HG02973 (cell line): ENCODE results near the gene PMEPA1.

ENCODE experiments used
- ATAC-seq: cut with Tn5 transposase; IDR thresholded peaks from one replicate; pipeline ENCODE4 v1.9.1; 2021; ENCODE audit warnings: moderate library complexity; ENCODE audit not compliant: unreplicated experiment

The PMEPA1 gene

DNA sequence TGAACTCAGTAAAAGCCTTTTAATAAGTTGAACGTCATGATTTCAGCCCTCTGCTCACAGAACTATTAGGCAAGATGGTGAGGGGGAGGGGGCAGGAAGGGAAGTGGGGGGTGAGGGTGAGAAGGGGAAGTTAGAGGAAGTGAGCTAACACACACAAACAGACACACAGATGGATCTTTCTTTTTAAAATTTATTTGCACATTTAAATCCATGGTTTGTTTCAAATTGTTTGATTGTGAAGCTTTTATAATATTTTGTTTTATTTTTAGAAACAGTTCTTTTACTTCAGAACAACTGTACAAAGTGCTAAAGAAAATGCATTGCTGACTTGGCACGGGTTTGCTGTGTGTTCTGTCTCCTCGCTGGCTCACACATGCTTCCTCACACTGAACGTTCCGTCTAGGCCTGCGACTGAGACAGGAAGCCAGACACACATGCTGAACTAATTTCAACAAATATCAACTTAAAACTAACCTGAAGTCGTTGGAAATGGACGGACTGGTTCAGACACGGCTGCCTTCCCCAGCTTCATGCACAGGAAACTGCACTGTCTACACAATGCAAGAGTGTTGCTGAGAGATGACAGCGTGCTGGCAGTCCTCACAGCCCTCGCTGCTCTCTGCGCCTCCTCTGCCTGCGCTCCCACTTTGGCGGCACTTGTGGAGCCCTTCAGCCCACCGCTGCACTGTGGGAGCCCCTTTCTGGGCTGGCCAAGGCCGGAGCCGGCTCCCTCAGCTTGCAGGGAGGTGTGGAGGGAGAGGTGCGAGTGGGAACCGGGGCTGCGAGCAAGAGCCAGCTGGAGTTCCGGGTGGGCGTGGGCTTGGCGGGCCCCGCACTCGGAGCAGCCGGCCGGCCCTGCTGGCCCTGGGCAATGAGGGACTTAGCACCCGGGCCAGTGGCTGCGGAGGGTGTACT lies 81.5 kb downstream of the PMEPA1 start:
- no peak for ATAC-seq

DNA sequence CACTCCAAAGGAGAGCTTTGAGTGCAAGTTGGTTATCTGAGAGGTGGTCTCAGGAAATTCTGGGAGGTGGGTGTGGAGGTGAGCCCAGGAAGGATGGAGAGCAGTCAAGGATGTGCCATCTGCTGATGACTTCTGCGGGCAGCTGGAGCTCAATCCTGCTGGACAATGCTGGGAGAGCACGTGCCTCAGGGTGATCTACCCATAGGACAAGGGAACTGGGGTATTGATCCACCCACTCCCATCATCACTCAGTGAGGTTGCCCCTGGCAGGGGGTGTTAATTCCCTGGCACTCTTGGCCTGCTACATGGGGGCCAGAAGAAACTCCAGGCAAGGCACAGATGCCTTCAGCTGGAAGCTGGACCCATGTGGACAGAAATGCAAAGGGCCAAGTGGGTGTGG lies 82.5 kb downstream of the PMEPA1 start:
- no peak for ATAC-seq

DNA sequence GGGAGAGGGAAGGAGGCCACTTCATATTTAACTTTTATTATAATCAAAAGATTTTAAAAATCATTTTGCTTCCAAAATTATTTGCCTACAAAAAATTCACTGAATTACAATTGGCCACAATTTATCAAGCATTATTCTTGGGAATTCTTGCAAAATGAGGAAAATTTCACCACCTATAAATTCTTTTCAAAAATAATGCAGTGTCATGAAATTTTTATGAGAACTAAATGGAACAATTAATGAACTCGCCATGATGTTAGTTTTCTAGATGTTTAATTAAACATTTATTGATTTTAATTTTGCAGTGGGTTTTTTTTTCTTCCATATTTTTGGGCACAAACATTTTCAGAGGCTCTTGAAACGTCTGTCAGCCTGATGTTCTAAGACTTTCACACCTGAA lies 83.8 kb downstream of the PMEPA1 start:
- no peak for ATAC-seq

DNA sequence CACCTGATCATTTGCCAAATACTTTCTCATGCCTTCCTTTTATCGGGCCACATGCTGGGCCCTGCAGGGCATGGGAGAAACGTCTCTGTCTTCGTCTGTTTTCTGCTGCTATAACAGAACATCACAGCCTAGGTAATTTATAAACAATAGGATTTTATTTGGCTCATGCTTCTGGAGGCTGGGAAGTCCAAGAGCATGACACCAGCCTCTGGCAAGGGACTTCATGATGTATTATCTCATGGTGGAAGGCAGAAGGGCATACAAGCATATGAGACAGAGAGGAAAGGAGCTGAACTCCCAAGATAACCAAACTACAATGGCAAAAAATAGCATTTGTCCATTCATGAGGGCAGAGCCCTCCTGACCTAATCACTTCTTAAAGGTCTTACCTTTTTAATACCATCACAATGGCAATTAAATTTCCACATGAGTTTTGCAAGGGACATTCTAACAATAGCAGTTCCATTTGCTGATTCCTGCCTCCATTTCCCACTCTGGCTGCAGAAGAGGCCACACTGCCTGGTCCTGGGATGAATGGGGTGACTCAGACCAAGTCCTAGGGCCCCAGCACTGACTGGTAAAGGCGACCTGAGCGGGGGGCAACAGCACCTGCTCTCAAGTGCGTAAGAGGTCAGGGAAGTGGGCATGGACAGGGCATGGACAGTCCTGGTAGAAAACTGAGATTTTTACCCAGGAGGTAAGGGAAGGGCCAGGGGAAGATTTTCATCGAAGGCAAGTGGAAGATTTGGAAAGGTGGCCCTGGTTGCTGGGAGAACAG lies 84.4 kb downstream of the PMEPA1 start:
- no peak for ATAC-seq

DNA sequence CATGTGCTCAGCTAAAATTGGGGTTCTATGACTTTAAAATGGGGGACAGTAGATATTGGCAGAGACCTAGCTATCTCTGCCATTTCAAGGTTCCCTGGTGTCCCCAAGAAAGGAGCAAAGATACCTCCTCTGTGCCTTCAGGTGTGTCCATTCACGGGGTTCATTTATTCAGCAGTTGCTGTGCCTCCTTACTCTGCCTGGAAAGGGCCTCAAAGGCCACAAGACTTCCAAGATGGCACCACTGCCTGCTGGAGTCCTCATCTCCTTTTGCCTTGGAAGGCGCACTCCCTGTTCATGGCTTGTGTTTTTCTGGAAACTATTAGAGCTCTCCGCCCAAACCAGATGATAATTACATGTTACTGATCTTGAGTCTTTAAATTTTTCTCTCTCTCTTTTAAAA lies 85.7 kb downstream of the PMEPA1 start:
- no peak for ATAC-seq

DNA sequence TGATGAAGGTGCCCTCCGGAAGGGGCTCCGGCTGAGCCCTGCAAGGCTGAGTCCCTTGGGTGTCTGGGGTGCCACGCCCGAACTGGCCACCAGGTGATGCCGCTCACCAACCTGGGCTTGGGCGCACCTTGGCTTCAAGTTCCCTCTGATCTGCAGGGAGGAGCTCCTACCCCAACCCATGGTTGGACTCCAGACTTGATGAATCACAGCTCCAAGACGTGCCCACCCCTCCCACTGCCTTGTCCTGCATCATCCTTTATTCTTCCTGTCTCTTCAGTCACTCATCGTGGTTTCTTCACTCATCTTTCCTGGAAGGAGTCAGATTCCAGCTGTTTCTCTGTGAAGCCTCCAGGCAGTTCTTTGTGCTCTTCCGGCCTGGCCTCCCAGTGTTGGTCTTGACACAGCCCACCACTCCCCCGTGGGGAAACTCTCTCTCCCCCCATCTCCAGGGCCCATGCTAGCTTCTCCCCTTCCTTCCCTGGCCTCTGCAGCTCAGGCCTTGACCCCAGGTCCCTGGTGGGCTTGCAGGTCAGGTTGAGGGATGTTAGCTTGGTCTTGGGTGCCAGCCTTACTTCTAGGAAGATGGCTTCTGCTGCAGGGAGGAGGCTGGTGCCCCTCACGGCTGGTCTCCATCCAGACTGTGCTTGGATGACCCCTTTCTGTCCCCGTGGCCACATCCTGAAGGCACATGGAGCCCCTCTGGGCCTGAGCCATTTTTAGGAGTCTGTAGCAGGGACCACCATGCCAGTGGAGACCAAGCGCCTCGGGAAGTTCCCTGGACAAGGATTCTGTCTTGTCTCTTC lies 87.0 kb downstream of the PMEPA1 start:
- no peak for ATAC-seq

DNA sequence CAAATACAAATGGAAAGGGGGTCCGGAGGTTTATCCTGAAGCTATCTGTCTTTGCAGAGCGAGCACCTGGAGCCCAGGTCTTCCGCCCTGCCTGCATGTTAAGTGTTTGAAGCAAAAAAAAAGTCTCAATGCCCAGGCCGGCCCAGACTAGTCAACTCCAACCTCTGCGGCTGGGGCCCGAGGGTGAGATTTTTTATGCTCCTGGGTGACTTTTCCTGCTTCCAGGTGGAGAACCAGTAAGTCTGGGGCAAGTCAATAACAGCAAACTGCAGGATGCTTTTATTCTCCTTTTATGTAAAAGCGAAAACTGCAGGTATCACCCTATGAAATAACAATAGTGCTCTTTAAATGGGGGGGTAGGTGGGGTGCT lies 87.6 kb downstream of the PMEPA1 start:
- ATAC-seq = no peak

DNA sequence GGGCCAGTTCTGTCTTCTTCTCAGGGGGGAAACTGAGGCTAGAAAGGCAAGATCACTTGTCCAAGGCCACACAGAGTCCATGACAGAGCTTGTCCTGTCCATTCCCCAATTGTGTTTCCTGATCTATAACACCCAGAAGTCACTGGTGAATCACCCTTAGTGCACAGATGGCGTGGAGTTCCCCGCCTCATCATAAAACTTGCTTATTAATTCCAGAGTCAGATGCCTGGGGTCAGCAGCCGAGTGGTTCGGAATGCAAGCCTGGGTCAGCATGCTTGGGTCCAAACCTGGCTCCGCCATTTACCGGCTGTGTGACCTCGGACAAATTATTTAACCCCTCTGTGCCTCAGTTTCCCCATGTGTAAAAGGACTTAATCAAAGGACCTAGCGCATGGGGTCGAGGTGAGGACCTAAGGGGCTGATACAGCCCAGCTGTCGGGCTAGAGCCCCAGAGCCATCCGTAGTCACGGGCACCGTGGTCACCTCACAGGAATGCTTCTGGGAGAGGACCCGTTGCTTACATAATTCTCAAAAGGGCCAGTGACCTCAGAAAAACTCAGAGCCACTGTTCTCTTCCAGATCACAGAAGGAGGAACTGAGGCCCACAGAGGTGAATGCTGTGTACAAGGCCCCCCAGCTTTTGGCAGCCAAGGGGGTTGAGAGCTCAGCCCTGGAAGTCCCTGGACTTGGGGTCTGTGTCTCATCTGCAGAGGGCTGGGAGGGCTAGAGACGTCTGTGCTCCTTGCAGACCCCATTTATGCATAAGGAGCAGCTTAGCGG lies 88.2 kb downstream of the PMEPA1 start:
- ATAC-seq = no peak

DNA sequence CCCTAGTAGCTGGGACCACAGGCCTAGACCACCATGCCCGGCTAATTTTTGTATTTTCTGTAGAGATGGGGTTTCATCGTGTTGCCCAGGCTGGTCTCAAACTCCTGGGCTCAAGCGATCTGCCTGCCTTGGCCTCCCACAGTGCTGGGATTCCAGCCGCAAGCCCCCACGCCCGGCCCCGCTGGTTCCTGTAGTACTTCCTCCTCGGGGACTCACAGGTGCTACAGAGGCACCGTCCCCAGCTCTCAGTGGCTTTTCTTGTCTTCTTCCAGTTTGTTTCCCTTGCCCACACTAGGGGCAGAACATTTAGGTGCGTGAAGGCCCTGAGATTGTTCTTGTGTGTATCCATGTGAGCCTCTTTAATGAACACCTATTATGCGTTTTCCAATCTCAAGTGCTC lies 88.8 kb downstream of the PMEPA1 start:
- ATAC-seq = no peak

DNA sequence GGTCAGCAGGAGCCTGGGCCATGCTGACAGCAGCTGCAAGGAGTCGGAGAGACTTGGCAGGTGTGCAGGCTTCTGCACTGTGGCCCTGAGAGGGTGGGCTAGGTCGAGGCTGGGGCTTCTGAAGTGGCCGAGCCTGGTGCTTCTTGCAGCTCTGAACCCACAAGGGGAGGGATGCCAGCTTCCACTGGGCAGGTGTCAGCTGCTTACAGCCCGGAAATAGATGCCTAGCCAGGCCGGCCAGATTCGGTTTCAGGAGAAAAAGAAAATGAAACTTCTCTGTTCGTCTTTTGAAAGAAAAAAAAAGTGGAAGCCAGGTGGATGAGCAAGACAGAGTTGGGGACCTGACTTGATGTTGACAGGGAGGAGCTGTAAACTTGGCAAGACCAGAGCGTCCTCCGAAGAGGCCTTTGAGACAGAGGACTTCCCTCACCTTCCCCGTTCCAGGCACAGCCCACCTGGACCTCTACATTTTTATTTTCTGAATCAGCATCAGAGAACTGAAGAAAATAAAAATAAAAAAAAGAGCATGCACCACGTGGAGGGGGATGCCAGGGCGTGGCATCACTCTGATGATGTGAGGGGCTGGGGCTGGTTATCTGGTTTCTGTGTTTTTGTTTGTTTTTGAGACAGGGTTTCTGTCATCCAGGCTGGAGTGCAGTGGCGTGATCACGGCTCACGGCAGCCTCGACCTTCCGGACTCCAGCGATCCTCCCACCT lies 89.4 kb downstream of the PMEPA1 start, which contains the start of gene ZBP1:
Gene ZBP1, minus strand, starts transcription at position 153 of the 717 bp plus-strand sequence. Its CDS starts 131 bp downstream, at position 22.
- peak; percentile 35 for ATAC-seq

DNA sequence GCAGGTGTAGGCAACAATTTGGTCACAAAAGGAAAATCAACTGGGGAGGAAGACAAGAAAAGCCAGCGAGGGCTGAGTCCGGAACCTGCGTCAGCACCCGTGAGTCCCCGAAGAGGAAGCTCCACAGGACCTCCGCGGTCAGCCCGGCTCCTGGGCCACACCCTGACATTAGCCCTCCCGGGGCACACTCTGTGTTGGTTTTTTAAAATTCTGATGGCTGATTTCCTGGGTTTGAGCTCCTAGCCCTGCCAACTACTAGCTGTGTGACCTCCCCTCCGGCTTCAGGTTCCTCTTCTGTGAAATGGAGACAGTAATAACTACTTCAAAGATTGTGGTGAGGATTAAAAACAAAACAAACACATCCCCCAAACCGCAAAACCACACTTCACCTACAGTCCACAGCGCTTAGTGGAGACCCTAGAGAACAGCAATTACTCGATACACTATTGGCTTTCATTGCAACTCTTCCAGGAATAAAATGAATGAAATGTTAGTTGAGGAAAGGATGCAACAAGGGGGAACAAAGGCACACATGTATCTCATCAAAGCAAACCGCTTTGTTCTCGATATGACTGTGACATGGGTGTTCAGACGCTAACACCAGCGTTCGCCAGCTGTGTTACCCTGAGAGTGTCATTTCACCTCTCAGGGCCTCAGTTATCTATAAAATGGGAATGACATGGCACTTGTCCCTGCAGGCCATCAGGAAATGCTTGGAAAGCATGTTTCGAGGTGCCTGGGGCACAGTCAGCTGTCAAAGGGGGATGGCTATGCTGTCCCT lies 90.6 kb downstream of the PMEPA1 start:
- peak; percentile 52 for ATAC-seq

DNA sequence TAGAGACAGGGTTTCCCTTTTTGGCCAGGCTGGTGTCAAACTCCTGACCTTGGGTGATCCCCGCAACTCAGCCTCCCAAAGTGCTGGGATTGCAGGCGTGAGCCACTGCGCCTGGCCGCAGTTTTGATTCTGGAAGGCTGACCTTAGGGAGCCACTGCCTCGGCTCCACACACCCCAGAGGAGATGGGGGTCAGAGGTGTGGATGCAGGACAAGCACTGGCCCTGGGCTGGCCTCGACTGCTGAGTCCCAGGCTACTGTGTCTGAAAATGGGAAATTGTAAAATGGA lies 91.1 kb downstream of the PMEPA1 start:
- no peak for ATAC-seq

DNA sequence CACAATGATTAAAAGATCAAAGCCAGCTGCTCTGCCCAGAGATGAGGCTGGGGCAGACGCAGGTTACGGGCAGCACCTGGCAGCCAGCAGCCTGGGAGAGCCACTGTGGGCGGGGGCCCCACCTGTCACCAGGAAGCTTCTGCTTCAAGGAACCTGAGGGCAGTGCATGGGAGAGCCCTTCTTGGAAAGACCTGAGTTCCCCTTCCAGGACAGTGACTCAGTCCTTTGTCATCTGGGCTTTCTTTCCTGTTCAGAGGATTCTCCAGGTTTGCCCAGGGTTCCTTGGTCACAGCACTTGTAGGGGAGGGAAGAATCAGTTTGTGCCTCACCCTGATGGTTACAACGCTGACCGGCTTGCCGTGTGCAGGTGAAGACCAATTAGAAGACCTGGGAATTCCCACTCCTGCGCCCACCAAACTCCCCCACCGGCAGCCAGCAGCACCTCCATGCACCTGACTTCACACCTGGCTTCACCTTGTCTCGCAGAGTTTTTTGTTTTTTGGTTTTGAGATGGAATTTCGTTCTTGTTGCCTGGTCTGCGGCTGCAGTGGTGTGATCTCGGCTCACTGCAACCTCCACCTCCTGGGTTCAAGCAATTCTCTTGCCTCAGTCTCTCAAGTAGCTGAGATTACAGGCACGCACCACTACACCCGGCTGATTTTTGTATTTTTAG lies 91.6 kb downstream of the PMEPA1 start:
- ATAC-seq = no peak

DNA sequence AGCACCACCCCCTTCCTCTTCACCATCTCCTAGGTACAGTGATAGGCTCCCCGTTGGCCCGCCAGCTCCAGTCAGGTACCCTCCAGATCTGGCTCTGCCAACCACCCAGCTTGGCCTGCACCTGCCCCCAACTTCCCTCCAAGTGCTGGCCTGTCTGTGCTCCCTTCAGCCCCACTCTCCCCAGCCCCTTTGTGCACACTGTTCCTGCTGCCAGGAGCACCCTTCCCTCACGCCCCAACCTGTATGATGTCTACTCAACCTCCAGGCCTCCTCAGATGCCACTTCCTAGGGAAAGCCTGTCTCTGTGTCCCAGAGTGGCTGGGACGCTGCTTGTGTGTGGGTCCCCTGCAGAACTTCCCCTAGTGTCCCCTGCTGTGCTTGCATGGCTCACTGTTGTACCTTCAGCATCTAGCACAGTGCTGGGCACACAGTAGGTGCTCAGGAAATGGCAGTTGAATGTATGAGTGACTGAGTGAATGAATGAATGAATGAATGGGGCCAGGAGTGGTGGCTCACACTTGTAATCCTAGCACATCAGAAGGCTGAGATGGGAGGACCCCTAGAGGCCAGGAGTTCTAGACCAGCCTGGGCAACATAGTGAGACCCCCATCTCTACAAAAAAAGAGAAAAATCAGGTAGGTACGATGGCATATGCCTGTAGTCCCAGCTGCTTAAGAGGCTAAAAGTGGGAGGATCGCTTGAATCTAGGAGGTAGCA lies 92.6 kb downstream of the PMEPA1 start:
- no peak for ATAC-seq

DNA sequence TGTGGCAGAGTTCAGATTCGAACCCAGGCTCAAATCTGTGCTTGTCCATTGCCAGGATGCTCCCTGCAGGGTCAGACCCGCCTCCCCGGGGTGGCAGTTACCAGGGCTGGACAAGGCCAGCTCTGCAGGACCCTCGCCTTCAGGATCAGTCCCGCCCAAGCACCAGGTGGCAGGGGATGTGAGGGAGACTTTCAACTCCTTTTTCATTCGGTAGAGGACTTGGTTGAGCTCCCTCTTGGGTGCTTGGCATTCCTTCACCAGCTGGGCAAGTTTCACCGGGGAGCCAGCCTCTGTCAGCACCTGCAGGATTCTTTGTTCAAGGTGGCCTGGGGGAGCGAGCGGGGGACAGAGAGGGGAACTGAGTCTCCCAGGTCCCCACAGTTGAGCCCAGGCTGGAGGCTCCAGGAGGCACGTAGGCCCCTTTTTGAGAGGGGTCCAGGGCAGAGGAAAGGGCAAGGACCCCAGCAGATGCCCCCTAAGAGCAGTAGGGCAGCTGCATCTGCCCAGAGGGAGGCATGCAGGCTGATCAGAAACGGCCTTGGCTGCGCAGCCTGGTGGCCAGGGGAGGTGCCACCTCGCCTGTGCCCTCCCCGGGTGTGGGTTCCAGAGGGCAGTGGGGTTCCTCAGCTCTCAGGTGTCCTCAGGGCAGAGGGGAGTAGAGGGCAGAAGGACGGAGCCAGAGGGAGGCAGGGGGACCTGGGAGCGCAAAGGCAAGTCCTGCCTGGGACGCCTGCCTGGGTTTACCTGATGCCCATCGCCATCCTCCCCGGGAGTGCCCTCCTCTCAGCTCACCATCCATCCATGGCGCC lies 93.5 kb downstream of the PMEPA1 start:
- ATAC-seq = no peak

DNA sequence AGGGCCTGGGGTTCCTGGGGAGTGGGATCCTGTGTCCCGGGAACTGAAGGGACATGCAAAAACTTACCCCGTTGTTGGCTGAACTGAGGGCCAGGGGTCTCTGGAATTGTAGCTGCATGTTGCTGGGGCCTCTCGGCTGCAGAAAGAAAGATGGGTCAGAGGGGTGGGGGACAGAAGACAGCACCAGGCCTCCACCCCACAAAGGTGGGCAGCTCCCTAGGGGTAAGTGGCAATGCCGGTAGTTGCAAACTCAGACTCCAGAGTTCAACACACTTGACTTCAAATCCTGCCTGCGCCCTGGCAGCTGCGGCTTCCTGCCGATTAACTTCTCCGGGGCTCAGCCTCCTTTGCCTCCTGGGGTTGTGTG lies 94.4 kb downstream of the PMEPA1 start:
- no peak for ATAC-seq
